ENCODE measurements around the gene PIK3R3.

PIK3R3 gene

DNA sequence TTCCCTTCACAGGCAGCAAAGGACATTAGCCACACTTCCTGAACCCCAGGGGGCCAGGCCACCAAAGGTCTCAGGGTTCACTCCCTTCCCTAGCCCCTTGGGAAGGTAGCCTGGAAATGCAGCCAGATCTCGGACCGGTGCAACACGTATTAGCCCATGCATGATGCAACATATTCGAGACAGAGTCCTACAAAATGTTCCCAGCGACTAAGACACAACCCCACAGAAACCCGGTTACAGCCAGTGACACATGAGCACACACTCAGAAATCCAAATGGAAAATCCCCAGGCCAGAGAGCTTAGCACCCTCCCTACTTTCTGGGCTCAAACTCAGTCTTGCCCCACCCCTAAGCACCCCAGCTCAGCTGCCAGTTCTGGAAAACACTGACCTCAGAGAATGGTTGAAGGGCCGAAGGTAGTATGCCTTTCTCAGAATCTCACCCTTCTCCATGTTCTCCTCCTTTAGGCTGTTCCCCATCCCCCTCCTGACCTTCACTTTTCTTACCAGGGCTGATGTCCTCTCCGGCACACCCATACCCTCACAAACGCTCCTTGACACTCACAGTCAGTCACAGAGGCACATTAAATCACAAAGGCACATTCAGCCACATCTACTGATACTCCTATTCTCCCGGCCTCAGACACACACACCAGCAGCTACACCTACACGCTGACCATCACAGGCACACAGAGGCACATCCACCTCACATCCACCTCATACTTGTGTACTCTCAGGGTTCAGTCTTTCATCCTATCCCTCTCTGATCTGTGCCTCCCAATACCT, 42.2 kb upstream of the PIK3R3 start, which contains the start of gene TSPAN1:
Gene TSPAN1, plus strand, starts transcription at position 640 of the 784 bp plus-strand sequence. CDS start 6,021 bp downstream, outside the sequence.
- H3K79me2 ChIP-seq (ENCODE audit: insufficient read depth, low read length): no peaks in the 10 kb centered on the region
- H3K36me3 ChIP-seq (ENCODE audit: insufficient read depth, low read length): no peaks in the 10 kb centered on the region
- no peaks in the 10 kb centered on the region for H4K20me1 ChIP-seq (ENCODE audit: insufficient read depth, low read length, poor library complexity, severe bottlenecking)
- no peaks in the 10 kb centered on the region for H3K9me2 ChIP-seq (replicated peaks; ENCODE audit: low read depth, low read length)
- no peak within 1 kb of the TSS for H3K9ac ChIP-seq (ENCODE audit: low read depth, low read length, poor library complexity, severe bottlenecking)
- no peak for TF ChIP-seq EZH2phosphoT487 (IDR thresholded peaks at IDR 0.05; ENCODE audit: borderline replicate concordance)
- no peak within 1 kb of the TSS for H2AFZ ChIP-seq (ENCODE audit: low read length)
- H3F3A ChIP-seq (ENCODE audit: low read depth): no peaks in the 10 kb centered on the region
- no peaks in the 10 kb centered on the region for H3K9me3 ChIP-seq (ENCODE audit: insufficient read depth, low read depth, low read length)
- H3K4me2 ChIP-seq (ENCODE audit: low read depth, low read length, poor library complexity, severe bottlenecking): no peak within 1 kb of the TSS
- peaks cover 4% of the 10 kb centered on the region for H3K4me1 ChIP-seq (ENCODE audit: insufficient read depth, low read length, poor library complexity, severe bottlenecking)
- H3K4me3 ChIP-seq (ENCODE audit: low read length, poor library complexity, severe bottlenecking): no peak within 1 kb of the TSS
- H3K27me3 ChIP-seq (ENCODE audit: insufficient read depth, low read length, poor library complexity, severe bottlenecking): no peaks in the 10 kb centered on the region

GRCh38 chr1:46173361-46173856, 41.0 kb upstream of the PIK3R3 start:
- Histone ChIP-seq H3K9me3 (ENCODE audit: insufficient read depth, low read depth, low read length) (no peaks in the 10 kb centered on the region), H3K9ac (ENCODE audit: low read depth, low read length, poor library complexity, severe bottlenecking) (no peak overlapping the region), H3F3A (ENCODE audit: low read depth) (no peaks in the 10 kb centered on the region), H3K9me2 (replicated peaks; ENCODE audit: low read depth, low read length) (no peaks in the 10 kb centered on the region), H4K20me1 (ENCODE audit: insufficient read depth, low read length, poor library complexity, severe bottlenecking) (no peaks in the 10 kb centered on the region), H2AFZ (ENCODE audit: low read length) (no peak overlapping the region), H3K36me3 (ENCODE audit: insufficient read depth, low read length) (no peaks in the 10 kb centered on the region), H3K4me2 (ENCODE audit: low read depth, low read length, poor library complexity, severe bottlenecking) (no peak overlapping the region), H3K4me3 (ENCODE audit: low read length, poor library complexity, severe bottlenecking) (no peak overlapping the region), H3K79me2 (ENCODE audit: insufficient read depth, low read length) (no peaks in the 10 kb centered on the region), H3K4me1 (ENCODE audit: insufficient read depth, low read length, poor library complexity, severe bottlenecking) (peaks cover under 1% of the 10 kb centered on the region), H3K27me3 (ENCODE audit: insufficient read depth, low read length, poor library complexity, severe bottlenecking) (no peaks in the 10 kb centered on the region)
- TF ChIP-seq EZH2phosphoT487 (IDR thresholded peaks at IDR 0.05; ENCODE audit: borderline replicate concordance): no peak
- no peak for TF ChIP-seq CTCF (conservative IDR thresholded peaks at IDR 0.05; ENCODE audit: low read length)

- Histone ChIP-seq H3K9ac (ENCODE audit: low read depth, low read length, poor library complexity, severe bottlenecking) (no peak overlapping the region), H3K79me2 (ENCODE audit: insufficient read depth, low read length) (no peaks in the 10 kb centered on the region), H3K4me3 (ENCODE audit: low read length, poor library complexity, severe bottlenecking) (no peak overlapping the region), H3K9me2 (replicated peaks; ENCODE audit: low read depth, low read length) (no peaks in the 10 kb centered on the region), H3F3A (ENCODE audit: low read depth) (no peaks in the 10 kb centered on the region), H3K27me3 (ENCODE audit: insufficient read depth, low read length, poor library complexity, severe bottlenecking) (no peaks in the 10 kb centered on the region), H4K20me1 (ENCODE audit: insufficient read depth, low read length, poor library complexity, severe bottlenecking) (no peaks in the 10 kb centered on the region), H3K36me3 (ENCODE audit: insufficient read depth, low read length) (no peaks in the 10 kb centered on the region), H2AFZ (ENCODE audit: low read length) (no peak overlapping the region), H3K9me3 (ENCODE audit: insufficient read depth, low read depth, low read length) (no peaks in the 10 kb centered on the region), H3K4me2 (ENCODE audit: low read depth, low read length, poor library complexity, severe bottlenecking) (no peak overlapping the region), H3K4me1 (ENCODE audit: insufficient read depth, low read length, poor library complexity, severe bottlenecking) (no peaks in the 10 kb centered on the region)
- TF ChIP-seq EZH2phosphoT487 (IDR thresholded peaks at IDR 0.05; ENCODE audit: borderline replicate concordance) (no peak), CTCF (conservative IDR thresholded peaks at IDR 0.05; ENCODE audit: low read length) (no peak)
Observed at GRCh38 chr1:46172321-46172720, 39.9 kb upstream of the PIK3R3 start.

All from Loucy (cell line).